ENCODE results near the gene NT5C. TPM values are rescaled to one million over a fixed set of nuclear protein-coding genes. Genes with fewer than 3 reads are reported as not detected.
"Not testable (repeated sequence)": the region's sequence is repeated elsewhere in the genome, so short reads cannot be mapped to it uniquely, and the experiment has no call there.

NT5C gene
- total RNA-seq, 4 donors from 2014 or later = 30.2 to 60.0 (median 44.9) TPM

GRCh38 chr17:75144816-75145512 lies 13.4 kb upstream of the NT5C start:
- DNase-seq = no peak
- Histone ChIP-seq H3K4me3 (no peak overlapping the region), H3K9me3 (no peaks in the 10 kb centered on the region), H3K36me3 (no peaks in the 10 kb centered on the region), H3K27ac (no peak overlapping the region), H3K4me1 (no peaks in the 10 kb centered on the region), H3K27me3 (no peaks in the 10 kb centered on the region)
- intact Hi-C loops (cut with DNase I; ENCODE audit: low total_unique reads) = no loop called here
- no peak for TF ChIP-seq POLR2A (IDR thresholded peaks at IDR 0.05)

- Histone ChIP-seq H3K36me3 (no peaks in the 10 kb centered on the region), H3K27ac (no peak overlapping the region), H3K9me3 (no peaks in the 10 kb centered on the region), H3K4me1 (no peaks in the 10 kb centered on the region), H3K27me3 (no peaks in the 10 kb centered on the region), H3K4me3 (no peak overlapping the region)
- intact Hi-C loops (cut with DNase I; ENCODE audit: low total_unique reads) = no loop called here
- TF ChIP-seq CTCF (IDR thresholded peaks at IDR 0.05) (no peak), POLR2A (IDR thresholded peaks at IDR 0.05) (no peak)
- DNase-seq = no peak
Measured at GRCh38 chr17:75142236-75142971, 10.9 kb upstream of the NT5C start.

GRCh38 chr17:75138519-75138918 lies 7.0 kb upstream of the NT5C start:
- Histone ChIP-seq H3K4me1 (no peaks in the 10 kb centered on the region), H3K27me3 (no peaks in the 10 kb centered on the region), H3K36me3 (no peaks in the 10 kb centered on the region), H3K4me3 (no peak overlapping the region), H3K27ac (no peak overlapping the region), H3K9me3 (no peaks in the 10 kb centered on the region)
- intact Hi-C loops (cut with DNase I; ENCODE audit: low total_unique reads) = no loop called here
- no peak for TF ChIP-seq POLR2A (IDR thresholded peaks at IDR 0.05)
- no peak for TF ChIP-seq CTCF (IDR thresholded peaks at IDR 0.05)
- no peak for DNase-seq

GRCh38 chr17:75137762-75138161 lies 6.2 kb upstream of the NT5C start:
- H3K27me3 ChIP-seq; H3K36me3 ChIP-seq; intact Hi-C loops (cut with DNase I; ENCODE audit: low total_unique reads); H3K4me3 ChIP-seq; H3K27ac ChIP-seq; DNase-seq; H3K4me1 ChIP-seq; H3K9me3 ChIP-seq: not testable (repeated sequence)

GRCh38 chr17:75135946-75136345 lies 4.4 kb upstream of the NT5C start:
- H3K9me3 ChIP-seq = no peaks in the 10 kb centered on the region
- H3K27ac ChIP-seq = no peak overlapping the region
- H3K27me3 ChIP-seq = no peaks in the 10 kb centered on the region
- TF ChIP-seq CTCF (IDR thresholded peaks at IDR 0.05) (no peak), POLR2A (IDR thresholded peaks at IDR 0.05) (no peak)
- no peak for DNase-seq
- no peak overlapping the region for H3K4me3 ChIP-seq
- no peaks in the 10 kb centered on the region for H3K36me3 ChIP-seq
- H3K4me1 ChIP-seq = peaks cover 0 to 3% of the 10 kb centered on the region in 2 donors
- intact Hi-C loops (cut with DNase I; ENCODE audit: low total_unique reads) = no loop called here

GRCh38 chr17:75135452-75135851 lies 3.9 kb upstream of the NT5C start:
- H3K4me3 ChIP-seq = no peak overlapping the region
- TF ChIP-seq CTCF (IDR thresholded peaks at IDR 0.05) (no peak), POLR2A (IDR thresholded peaks at IDR 0.05) (no peak)
- DNase-seq = no peak

GRCh38 chr17:75133607-75134347 lies 2.2 kb upstream of the NT5C start:
- H3K27me3 ChIP-seq; intact Hi-C loops (cut with DNase I; ENCODE audit: low total_unique reads); H3K4me3 ChIP-seq; H3K9me3 ChIP-seq; H3K27ac ChIP-seq; H3K4me1 ChIP-seq; DNase-seq; H3K36me3 ChIP-seq: not testable (repeated sequence)

More at GRCh38 chr17:75135452-75135851, 3.9 kb upstream of the NT5C start:
- intact Hi-C loops (cut with DNase I; ENCODE audit: low total_unique reads) = no loop called here
- H3K27me3 ChIP-seq = no peaks in the 10 kb centered on the region
- no peaks in the 10 kb centered on the region for H3K9me3 ChIP-seq
- peaks cover 0 to 8% of the 10 kb centered on the region in 2 donors for H3K4me1 ChIP-seq
- no peak overlapping the region for H3K27ac ChIP-seq
- no peaks in the 10 kb centered on the region for H3K36me3 ChIP-seq

Data from uterus (tissue), 4 donors.